Measurements from ENCODE around the gene ARMC7.
"Not testable (repeated sequence)": the region's sequence is repeated elsewhere in the genome, so short reads cannot be mapped to it uniquely, and the experiment has no call there.

ARMC7 gene

GRCh38 chr17:75155191-75155601 is 45.4 kb downstream of the ARMC7 start:
- DNase-seq: no peak

- not testable (repeated sequence) for DNase-seq
These were observed 48.7 kb downstream of the ARMC7 start for GRCh38 chr17:75158480-75158879.

- DNase-seq: no peak
These were observed 49.6 kb downstream of the ARMC7 start for GRCh38 chr17:75159196-75160031.

- DNase-seq: no peak
These were observed 50.4 kb downstream of the ARMC7 start for GRCh38 chr17:75160211-75160610.

- no peak for DNase-seq
These were observed 53.3 kb downstream of the ARMC7 start for GRCh38 chr17:75163074-75163473.

- DNase-seq: not testable (repeated sequence)
These were observed 54.8 kb downstream of the ARMC7 start for GRCh38 chr17:75164606-75165005.

GRCh38 chr17:75168998-75169397 is 59.2 kb downstream of the ARMC7 start:
- no peak for DNase-seq

- DNase-seq: no peak
These were observed 63.8 kb downstream of the ARMC7 start for GRCh38 chr17:75173526-75173925.

GRCh38 chr17:75174996-75175395 is 65.2 kb downstream of the ARMC7 start:
- no peak for DNase-seq

- DNase-seq: no peak
These were observed 66.9 kb downstream of the ARMC7 start for GRCh38 chr17:75176625-75177024.

GRCh38 chr17:75178453-75178852 is 68.7 kb downstream of the ARMC7 start:
- DNase-seq: no peak
